HCT116 (cell line): ENCODE data around the gene PTPN13.

Source experiments
- CTCF ChIP-seq, 3 experiments: fragments of 200-600 bp in 1 of 3; sonication (generic) in 1 of 3; IDR thresholded peaks in 2 of 3; conservative IDR thresholded peaks in 1 of 3; 2 replicates each; pipeline ENCODE4 v1.5.1; 2012 to 2017; ENCODE audit warnings: low read depth in 2 of 3, low read length in 2 of 3, antibody characterized with exemption in 1 of 3, borderline replicate concordance in 1 of 3, control low read depth in 1 of 3, mild to moderate bottlenecking in 1 of 3, mixed read lengths in 1 of 3, mixed run types in 1 of 3, moderate library complexity in 1 of 3; ENCODE audit not compliant: insufficient read depth in 1 of 3
- FOSL1 ChIP-seq: IDR thresholded peaks from 2 replicates; pipeline ENCODE4 v1.6.1; 2012; ENCODE audit warnings: low read depth
- TF ChIP-seq, protein P1 (sequence below): IDR thresholded peaks from 2 replicates; pipeline ENCODE4 v1.6.1; 2012

- TF ChIP-seq CTCF (IDR thresholded peaks at IDR 0.05 in 2 of 3, conservative IDR thresholded peaks at IDR 0.05 in 1 of 3; ENCODE audit: borderline replicate concordance in 1 of 3, insufficient read depth in 1 of 3, low read depth in 2 of 3, low read length in 2 of 3) = no peak
- no peak for TF ChIP-seq FOSL1
- TF ChIP-seq, protein P1, sequence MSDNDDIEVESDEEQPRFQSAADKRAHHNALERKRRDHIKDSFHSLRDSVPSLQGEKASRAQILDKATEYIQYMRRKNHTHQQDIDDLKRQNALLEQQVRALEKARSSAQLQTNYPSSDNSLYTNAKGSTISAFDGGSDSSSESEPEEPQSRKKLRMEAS = no peak
Measured at GRCh38 chr4:86661418-86661817, 67.3 kb downstream of the PTPN13 start.
